ENCODE measurements around the gene IGSF3. TPM values are rescaled to one million over a fixed set of nuclear protein-coding genes. Genes with fewer than 3 reads are reported as not detected.

The IGSF3 gene
- total and polyA plus RNA-seq, 5 experiments from 2014 or later: 0.05 to 0.13 TPM; not detected in 3

Small RNA genes lying within 50 kb of the gene (microRNA-seq; reads per million reads assigned to microRNA genes)
- not detected for gene MIR320B1 (ENCODE audit: borderline microRNAs expressed)
- gene MIR548AC (ENCODE audit: borderline microRNAs expressed): not detected

Other genes starting within 250 kb of the IGSF3 start
- gene CD58, start 96.7 kb downstream of the IGSF3 start, total RNA-seq: 1 to 10 TPM; 4.8 to 9.7 TPM
- gene CD58, start 96.7 kb downstream of the IGSF3 start, polyA plus RNA-seq: 10 to 100 TPM in 1 of 3 donors, 1 to 10 TPM in 2; 1.7 to 16.0 (median 2.5) TPM
- gene CD2, start 86.7 kb upstream of the IGSF3 start, total RNA-seq: 100 to 1,000 TPM; 178 to 189 TPM
- gene CD2, start 86.7 kb upstream of the IGSF3 start, polyA plus RNA-seq: 100 to 1,000 TPM; 197 to 240 (median 222) TPM
- gene PTGFRN, start 242.2 kb upstream of the IGSF3 start, total RNA-seq: under 1 TPM; 0.23 to 0.47 TPM
- gene PTGFRN, start 242.2 kb upstream of the IGSF3 start, polyA plus RNA-seq: under 1 TPM in 1 of 3 donors, not detected in 2; 0.09 TPM